ENCODE results near the gene TMEM132D.
"Not testable (repeated sequence)": the region's sequence is repeated elsewhere in the genome, so short reads cannot be mapped to it uniquely, and the experiment has no call there.

The TMEM132D gene

GRCh38 chr12:129193263-129193871 is 710.5 kb downstream of the TMEM132D start:
- no peak for DNase-seq

GRCh38 chr12:129190827-129191226 is 713.0 kb downstream of the TMEM132D start:
- no peak for DNase-seq

GRCh38 chr12:129189879-129190278 is 713.9 kb downstream of the TMEM132D start:
- DNase-seq: not testable (repeated sequence)

- no peak for DNase-seq
Measured at GRCh38 chr12:129186952-129187351, 716.9 kb downstream of the TMEM132D start.

- DNase-seq: no peak
Measured at GRCh38 chr12:129185855-129186254, 718.0 kb downstream of the TMEM132D start.

GRCh38 chr12:129184127-129184928 is 719.5 kb downstream of the TMEM132D start:
- DNase-seq: no peak

- DNase-seq: no peak
Measured at GRCh38 chr12:129179941-129180553, 723.8 kb downstream of the TMEM132D start.

GRCh38 chr12:129169928-129170327 is 733.9 kb downstream of the TMEM132D start:
- DNase-seq: no peak

GRCh38 chr12:129163861-129164260 is 740.0 kb downstream of the TMEM132D start:
- no peak for DNase-seq

- no peak for DNase-seq
Measured at GRCh38 chr12:129163461-129163860, 740.4 kb downstream of the TMEM132D start.

- DNase-seq: no peak
Measured at GRCh38 chr12:129162805-129163204, 741.0 kb downstream of the TMEM132D start.

- DNase-seq: no peak
Measured at GRCh38 chr12:129161511-129161910, 742.3 kb downstream of the TMEM132D start.

- DNase-seq: no peak
Measured at GRCh38 chr12:129160282-129160681, 743.5 kb downstream of the TMEM132D start.

GRCh38 chr12:129152351-129153104 is 751.3 kb downstream of the TMEM132D start:
- DNase-seq: no peak

- no peak for DNase-seq
Measured at GRCh38 chr12:129150721-129151120, 753.1 kb downstream of the TMEM132D start.

GRCh38 chr12:129145381-129145780 is 758.4 kb downstream of the TMEM132D start:
- DNase-seq: peak in 48 of 58 donors; percentile 1 to 79 (median 32)

- no peak for DNase-seq
Measured at GRCh38 chr12:129138776-129139175, 765.0 kb downstream of the TMEM132D start.

- no peak for DNase-seq
Measured at GRCh38 chr12:129136694-129137325, 767.0 kb downstream of the TMEM132D start.

- no peak for DNase-seq
Measured at GRCh38 chr12:129127771-129128170, 776.1 kb downstream of the TMEM132D start.

- no peak for DNase-seq
Measured at GRCh38 chr12:129127211-129127610, 776.6 kb downstream of the TMEM132D start.

- DNase-seq: no peak
Measured at GRCh38 chr12:129119537-129119936, 784.3 kb downstream of the TMEM132D start.
